Sciatic nerve (tissue), 2 donors: ENCODE results near the gene STYXL2. TPM values are rescaled to one million over a fixed set of nuclear protein-coding genes. Genes with fewer than 3 reads are reported as not detected.

Experiments used
- ATAC-seq: fragments of 200-7000 bp; cut with Tn5 transposase; one replicate; pipeline ENCODE4 v1.9.1; 2020; ENCODE audit warnings: mild to moderate bottlenecking, moderate library complexity
- DNase-seq: peaks from one replicate; pipeline ENCODE4 v3.0.0-alpha.2; 2020; ENCODE audit warnings: low spot score
- intact Hi-C: fragments of 100-400 bp; cut with DNase I; formaldehyde crosslinking; loops from one replicate; pipeline ENCODE4 v1.14.2; 2022
- total RNA-seq: library from RNA; stranded (reverse); fragmentation: NEBNext Ultra II Directional; extraction: Animal tissue kit (Norgen Biotek cat#: 25700); gene quantifications from one replicate; pipeline ENCODE4 v1.2.1, GENCODE V29; 2021
- donor health status: DM: no; HTN: no; CAD: no.
- donor health status: DM: no; HTN: no; CAD: no.

Gene STYXL2
- total RNA-seq, 1 donor from 2014 or later = 0.22 TPM

DNA sequence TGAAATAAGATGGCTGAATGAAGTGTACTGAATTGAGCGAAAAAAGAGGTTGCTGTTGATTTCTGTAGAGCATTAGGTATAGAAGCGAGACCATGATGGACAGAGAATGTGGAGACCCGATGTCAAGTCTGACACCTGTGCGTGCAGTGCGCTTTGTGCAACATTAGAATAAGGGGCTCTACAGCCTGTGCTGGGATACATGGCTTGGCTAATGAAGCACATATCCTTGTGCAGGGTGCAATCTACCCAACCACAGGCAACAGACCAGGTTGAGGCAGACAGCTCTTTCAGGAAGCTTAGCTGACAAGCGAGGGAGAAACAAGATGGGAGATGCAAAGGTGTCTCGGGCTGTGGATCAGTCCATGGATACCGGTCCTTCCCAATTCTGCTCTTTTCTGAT is 22.6 kb upstream of the STYXL2 start:
- no peak for DNase-seq
- no peak for ATAC-seq
- intact Hi-C loops = loop anchor here (5.0 kb wide), 1 partner anchor 1746 kb away; no protein-coding TSS in a partner anchor

DNA sequence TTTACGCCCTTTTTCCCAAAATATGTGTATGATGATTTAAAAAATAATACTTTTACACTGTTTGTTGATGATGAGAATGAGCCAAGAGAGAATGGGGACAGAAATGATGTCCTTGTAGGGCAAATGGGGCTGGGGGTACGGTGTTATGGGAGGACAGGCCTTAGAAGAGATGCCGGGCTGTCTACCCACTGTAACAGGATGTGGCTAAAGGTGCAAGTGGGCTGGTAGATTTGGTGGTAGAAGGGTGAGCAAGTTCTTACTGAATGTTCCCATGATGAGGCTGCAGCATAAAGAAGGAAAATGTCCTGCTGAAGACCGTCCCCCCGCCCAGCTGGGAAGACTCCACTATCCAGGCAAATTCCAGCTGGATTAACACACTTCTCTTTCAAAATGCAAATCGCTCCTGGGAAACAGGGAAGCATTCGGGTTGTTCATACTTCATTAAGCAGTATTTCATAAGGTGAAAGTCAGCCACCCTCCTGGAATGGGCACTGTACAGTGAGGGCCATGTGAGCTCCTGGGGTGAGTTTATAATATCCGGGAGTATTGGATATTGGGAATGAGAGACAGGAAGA is 17.7 kb upstream of the STYXL2 start:
- intact Hi-C loops = no loop called here
- ATAC-seq (no peak), DNase-seq (no peak)

DNA sequence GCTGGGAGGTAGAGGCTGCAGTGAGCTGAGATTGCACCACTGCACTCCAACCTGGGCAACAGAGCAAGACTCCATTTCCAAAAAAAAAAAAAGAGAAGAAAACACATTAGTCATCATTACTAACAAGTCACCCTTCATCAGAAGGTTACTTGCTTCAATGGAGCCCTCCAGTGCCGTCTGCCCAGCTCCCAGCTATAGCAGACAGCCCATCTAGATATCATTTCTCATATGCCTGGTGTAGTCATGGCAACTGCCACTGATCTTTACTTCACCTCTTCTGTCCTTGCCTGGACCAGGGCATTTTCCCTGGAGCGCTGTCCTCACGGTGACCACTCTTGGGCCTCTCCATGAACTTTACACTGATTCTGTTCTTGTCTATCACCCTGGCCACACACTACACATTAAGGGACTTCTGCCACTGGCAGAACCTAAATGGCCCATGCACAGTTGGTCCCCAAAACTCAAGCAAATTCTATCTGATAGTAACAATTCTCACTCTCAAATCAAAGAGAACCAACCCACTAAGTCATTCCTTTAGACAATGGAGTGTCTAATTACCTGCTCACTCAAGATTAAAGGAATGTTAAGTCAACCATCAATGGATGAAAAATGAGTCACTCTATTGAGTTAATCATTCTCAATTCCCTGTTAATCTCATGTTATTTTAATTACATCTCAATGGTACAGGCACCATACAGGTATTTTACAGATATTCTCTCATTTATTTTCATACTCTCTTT is 16.6 kb upstream of the STYXL2 start:
- no peak for DNase-seq
- intact Hi-C loops = no loop called here
- ATAC-seq = no peak

DNA sequence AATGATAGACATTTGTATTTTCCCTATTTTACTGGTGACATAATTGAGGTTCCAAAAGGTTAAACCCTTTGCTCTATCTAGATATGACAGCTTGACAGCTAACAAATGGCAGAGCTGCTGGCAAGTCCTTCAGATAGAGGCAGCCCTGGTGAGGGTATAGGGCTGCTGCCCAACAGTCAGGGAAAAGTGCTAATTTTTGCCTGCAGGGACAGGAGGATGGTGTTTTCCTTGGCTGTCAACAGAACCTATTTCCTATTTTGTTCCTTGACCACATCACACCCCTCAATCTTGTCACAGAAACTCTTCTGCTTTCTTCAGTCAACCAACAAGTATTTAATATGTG is 16.0 kb upstream of the STYXL2 start:
- intact Hi-C loops = no loop called here
- ATAC-seq = no peak
- no peak for DNase-seq

DNA sequence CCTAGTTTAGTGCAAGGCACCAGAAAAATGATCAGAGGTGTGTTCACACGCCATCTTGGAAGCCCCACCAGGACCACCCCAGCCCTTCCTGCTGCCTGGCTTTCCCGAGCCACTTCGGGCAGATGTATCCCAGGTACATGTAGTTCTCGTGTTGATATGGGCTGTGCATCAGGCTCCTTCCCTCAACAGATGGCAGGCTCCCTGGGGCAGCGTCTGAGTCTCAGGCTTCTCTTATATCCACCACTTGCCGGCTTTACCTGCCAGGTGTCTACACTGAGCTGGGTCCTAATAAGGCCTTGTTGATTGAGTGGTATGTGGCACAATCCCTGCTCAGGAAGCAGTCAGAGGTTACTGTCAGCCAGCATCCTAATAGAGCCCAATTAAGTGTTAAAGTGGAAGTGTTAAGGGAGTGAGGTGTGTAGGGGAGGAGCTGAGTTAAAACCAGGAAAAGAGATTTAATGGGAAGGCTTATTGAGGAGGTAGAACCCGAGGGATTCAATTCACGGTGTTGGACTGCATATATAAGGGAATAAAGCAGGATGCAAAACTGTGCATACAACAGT is 12.2 kb upstream of the STYXL2 start:
- ATAC-seq (no peak), DNase-seq (no peak)
- intact Hi-C loops = no loop called here

DNA sequence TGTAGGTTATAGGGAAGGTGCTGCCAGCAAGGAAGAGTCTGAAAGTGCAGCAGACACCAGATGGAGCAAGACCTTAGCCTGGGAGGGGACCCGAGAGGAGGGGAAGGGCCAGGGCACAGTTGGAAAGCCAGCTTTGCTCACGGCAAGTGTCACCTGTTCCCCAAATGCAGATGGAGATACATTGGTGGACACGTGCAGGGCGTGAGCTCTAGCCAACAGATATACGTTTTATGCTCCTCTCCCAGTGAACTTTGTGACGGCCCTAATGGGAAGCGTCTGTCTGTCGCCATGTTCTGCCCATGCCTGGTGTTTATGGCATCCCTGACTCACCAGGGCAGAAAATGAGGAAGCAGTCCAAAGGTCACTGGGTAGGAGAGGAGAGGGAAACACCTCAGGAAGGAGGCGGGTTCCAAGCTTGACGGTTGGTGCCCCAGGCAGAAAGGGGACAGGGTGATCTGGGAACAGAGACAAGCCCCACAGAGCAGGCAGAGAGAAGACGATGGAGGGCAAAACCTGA is 11.3 kb upstream of the STYXL2 start:
- DNase-seq = no peak
- intact Hi-C loops = no loop called here
- no peak for ATAC-seq

DNA sequence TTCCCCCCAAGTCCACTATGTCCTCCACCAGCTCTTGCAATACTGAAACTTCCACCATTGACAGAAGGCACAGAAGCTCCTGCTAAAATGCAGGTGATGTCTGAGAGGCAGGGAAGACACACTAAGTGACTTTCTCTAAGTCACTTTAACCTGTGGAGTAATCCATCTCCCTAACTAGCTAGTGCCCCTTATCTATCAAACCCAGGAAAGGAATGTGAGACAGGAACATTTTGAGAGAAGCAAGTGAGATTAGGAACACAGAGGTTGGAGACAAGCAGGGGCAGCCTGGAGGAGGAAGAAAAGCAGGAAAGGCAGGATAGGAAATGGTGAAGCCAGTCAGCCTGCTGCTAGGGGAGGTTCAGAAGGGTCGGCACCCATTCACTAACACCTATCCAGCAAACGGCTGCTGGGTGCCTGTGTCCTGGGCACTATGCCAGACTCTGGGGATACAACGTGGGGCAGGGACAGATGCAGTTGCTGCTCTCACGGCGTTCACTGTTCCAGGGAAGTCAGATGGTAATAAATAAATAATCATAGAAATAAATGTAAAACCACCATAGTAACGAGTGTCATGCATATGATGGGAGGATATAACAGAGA is 10.7 kb upstream of the STYXL2 start:
- DNase-seq (no peak), ATAC-seq (no peak)
- intact Hi-C loops = no loop called here

DNA sequence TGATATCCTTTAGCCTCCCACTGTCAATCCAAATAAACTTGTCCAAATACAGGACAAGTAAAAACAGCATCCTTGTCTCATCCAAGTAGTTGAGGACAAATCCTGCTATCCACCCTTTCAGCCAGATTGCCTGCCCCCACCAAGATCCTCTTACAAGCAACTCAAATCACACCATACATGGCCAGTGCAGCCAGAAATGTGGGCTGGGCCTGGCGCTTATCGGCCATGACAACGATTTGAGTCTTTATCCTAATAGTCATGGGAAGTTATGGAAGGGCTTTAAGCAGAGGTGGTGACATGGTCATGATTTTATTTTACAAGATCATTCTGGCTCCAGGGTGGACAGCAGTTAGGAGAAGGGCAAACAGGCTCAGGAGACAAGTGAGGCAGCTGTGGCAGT is 10.0 kb upstream of the STYXL2 start:
- intact Hi-C loops = no loop called here
- DNase-seq = no peak
- ATAC-seq = no peak

DNA sequence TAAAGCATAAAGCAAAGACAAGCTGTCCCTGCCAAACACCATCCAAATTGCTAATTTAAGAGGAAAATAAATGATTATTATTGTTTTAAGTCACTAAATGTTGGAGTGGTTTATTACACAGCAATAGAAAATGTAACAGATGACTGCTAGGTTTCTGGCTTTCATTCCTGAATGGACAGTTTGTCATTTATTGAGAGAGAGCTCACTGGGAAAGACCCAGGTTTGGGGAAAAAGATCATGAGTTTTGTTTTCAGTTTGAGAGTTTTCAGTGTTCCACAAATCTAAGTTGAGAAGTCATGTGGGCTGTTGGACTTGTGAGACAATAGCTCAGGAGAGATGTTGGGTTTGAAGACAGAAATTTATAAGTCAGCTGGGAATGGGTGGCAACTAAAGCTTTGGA is 9.1 kb upstream of the STYXL2 start:
- no peak for ATAC-seq
- no peak for DNase-seq
- intact Hi-C loops = no loop called here

DNA sequence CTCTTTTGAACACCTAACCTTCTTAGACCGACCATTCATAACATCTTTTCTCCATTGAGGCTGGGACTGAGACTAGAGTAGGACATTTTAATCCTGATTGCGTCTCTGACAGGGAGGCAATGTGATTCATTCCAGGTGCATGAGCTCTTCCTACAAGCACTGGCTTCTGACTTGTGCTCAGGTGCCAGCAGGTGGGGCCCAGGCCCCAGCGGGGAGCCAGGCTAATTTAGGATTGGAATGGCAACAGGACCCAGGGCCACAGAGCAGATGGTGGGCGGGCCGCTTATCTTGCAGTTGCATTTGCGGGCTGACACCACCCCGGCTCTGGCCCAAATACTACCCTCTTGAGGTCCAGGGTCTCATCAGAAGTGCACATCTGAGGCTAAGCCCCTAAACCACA is 7.8 kb upstream of the STYXL2 start:
- no peak for DNase-seq
- no peak for ATAC-seq
- intact Hi-C loops = no loop called here

DNA sequence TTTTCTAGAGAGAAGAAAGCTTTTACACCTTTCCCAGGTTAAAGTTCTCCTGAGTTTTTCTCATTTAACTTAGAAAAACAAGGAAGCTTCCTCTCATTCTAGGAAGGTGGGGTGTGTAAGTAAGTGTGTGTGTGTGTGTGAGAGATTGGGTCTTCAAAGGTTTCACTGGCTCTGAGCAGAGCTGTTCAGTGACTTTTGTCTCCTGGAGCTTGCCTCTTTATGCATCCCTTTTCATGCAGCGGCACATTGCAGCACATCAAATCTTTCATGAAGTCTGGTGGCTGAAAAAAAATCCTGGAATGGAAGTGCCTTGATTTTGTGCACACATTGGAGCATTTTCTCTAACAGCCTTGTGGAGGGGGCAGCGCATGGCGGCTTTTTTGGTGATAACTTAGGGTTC is 7.1 kb upstream of the STYXL2 start:
- ATAC-seq = no peak
- intact Hi-C loops = no loop called here
- no peak for DNase-seq

DNA sequence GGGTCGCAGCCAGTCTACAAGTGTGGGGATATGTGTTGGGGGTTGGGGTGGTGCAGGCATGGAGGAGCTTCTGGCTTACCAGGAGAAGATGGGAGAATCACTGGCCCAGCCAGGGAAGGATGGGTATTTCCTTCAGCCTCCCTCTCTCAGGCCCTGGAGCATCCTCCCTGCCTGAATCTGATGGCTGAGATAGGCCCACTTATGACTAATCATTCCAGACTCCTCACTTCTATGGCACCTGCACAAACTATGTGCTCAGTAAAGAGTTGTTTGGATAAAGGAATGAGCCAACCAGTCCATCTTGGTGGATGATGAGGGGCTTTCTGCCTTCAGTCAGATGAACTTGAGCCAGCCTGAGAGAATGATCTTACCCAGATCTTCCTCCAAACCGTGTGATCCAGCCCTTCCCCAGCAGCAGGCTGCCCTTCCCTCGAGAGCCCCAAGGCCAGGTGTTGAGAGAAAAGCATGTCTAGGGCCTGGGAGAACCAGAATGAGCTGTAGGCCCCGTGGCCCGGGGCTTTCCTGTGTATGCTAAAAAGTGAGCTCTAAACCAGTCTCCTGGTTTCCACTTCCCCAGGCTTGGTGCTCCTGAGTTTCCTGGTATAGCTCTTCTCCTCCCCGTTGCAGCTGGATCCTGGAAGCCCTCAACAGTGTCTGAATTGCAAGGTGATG is 5.0 kb upstream of the STYXL2 start:
- no peak for ATAC-seq
- intact Hi-C loops = no loop called here

DNA sequence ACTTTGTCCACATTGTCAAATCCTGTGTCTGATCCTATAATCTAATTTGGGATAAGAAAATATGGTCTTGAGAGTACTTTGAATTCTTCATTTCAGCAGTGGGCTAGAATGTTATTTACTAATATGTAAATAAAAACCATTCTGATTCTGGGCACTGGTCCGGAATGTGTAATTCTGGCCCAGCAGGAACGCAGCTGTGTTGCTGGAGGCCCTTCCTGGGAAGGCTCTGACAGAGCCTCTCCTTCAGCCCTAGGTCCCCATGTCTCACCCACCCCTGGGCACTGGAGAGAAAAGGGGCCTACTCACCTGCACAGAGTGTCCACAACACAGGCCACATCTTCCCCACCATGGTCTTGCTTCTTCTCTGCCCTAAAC is 3.9 kb upstream of the STYXL2 start:
- DNase-seq (no peak), ATAC-seq (no peak)
- intact Hi-C loops = no loop called here

More for the DNA sequence above, 5.0 kb upstream of the STYXL2 start:
- DNase-seq = no peak

DNA sequence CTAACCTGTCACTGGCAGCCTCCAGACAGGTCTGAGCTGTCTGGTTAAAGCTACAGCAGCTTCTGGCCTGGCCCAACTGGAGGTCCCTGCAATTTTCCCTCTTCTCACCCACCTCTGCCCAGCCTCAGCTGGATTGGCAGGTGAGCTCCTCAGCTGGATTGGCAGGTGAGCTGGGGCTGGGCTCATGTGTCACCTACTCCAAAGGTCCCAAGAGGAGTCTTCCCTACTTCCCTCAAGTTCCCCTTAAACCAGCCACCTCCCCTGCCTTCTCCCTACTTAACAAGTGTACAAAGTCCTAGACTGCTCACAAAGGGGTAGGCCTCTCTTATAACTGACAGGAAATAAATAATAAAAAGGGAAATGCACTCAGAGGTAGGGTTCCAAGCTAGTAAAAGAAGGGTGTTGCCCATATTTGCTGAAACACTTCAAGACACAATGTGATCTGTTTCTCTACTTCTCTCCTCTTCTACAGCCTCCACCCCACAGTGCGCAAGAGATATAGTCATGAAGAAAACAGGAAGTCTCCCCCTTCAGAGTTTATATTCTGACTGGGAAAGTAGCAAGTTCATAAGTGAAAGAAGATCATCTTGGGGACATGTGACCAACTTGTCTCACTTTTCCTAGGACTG is 3.4 kb upstream of the STYXL2 start, which contains the start of gene GPA33:
Gene GPA33, minus strand, starts transcription at position 64 of the 629 bp plus-strand sequence. CDS start 90 bp downstream, outside the sequence.
- no peak for DNase-seq
- intact Hi-C loops = no loop called here
- ATAC-seq = peak; percentile 67

DNA sequence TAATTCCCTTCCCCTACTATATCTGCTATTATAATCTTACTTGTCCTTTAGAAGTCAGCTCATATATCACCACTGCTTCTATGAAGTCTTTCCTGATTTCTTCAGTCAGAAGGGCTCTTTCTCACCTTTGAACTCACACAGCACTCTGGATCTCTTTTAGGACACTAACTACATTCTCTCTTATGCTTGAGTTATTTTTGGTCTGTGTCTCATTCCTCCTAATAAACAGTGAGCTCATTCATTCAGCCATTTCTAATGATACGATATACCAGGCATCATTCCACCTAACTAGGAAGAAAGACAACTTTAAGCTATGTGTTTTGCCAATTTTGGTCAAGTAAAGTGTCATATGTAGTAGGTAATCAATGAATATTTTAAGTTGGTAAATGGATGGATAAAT is 1.2 kb upstream of the STYXL2 start:
- ATAC-seq = no peak
- intact Hi-C loops = no loop called here
- no peak for DNase-seq

DNA sequence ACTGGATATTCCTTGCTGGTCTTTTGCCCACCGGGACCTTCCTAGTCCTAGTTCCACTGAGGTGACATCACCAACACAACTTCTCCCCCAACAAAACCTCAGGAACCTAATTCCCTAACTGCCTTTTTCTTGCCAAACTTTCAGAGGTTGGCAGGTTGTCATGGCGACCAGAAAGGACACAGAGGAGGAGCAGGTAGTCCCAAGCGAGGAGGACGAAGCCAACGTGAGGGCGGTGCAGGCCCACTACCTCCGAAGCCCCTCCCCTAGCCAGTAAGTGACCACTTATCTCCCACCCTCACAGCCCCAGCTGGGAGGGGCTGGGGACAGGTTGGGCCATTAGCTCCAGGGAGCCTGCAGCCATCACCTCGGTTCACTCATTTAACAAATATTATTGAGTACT is 815 bp downstream of the STYXL2 start:
- DNase-seq (no peak), ATAC-seq (no peak)
- intact Hi-C loops = no loop called here

DNA sequence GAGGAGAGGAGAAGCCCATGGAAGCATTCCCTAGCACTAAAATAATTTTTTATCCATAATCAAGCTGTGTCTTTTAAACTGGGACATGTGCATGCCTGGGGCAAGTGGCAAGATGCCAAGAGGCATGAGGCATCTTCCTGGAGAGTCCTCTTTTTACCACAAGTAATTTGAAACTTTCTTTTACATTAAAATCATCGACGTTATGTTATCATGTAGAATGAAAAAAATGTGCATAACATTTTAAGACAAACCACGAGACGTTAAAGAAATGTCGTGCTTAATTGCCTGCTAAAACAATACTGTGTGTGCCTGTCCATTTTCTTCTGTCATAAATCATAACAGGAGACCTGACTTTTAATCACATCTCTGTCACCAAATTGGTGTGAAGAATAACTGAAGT is 1.5 kb downstream of the STYXL2 start:
- DNase-seq (no peak), ATAC-seq (no peak)
- intact Hi-C loops = no loop called here

DNA sequence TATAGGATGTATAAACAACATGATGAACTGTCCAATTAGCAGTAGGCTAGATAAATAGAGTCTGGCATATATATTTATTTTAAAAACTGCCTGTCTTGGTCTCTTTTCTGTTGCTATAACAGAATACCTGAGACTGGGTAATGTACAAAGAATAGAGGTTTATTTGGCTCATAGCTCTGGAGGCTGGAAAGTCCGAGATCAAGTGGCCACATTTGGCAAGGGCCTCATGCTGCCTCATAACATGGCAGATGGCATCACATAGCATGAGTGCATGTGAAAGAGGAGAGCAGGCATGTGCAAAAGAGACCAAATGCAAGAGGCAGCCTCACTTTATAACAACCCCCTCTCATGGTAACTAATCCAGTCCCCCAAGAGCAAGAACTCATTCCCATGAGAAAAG is 6.0 kb downstream of the STYXL2 start:
- intact Hi-C loops = no loop called here
- ATAC-seq (no peak), DNase-seq (no peak)

DNA sequence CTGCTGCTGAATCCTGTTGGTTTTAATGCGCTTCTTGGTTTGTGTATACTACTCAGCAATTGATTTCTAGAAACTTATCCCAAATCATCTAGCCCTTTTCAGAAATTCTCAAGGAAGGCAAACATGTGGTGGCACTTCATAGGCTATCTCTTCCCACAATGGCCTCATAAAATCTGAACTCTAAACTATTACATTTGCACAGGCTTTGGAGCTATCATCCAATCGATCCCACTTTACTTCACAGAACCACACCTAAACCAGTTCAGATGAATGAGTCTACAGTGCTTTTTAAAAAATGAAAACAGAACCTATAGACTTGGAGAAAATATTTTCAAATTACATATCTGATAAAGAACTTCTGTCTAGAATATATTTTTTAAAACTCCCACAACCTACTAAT is 6.9 kb downstream of the STYXL2 start:
- DNase-seq (no peak), ATAC-seq (no peak)
- intact Hi-C loops = no loop called here
